Activated T-cell treated with anti-CD3 and anti-CD28 coated beads for 48 hours (primary cell): ENCODE measurements around the gene FOXR1.
A peak's percentile ranks its signal among the peaks of the same experiment; 100 is the strongest.
"Not testable (repeated sequence)": the region's sequence is repeated elsewhere in the genome, so short reads cannot be mapped to it uniquely, and the experiment has no call there.

Source experiments
- DNase-seq: peaks from one replicate; pipeline ENCODE4 v3.0.0-alpha.2; 2020; ENCODE audit warnings: low read depth

Gene FOXR1

DNA sequence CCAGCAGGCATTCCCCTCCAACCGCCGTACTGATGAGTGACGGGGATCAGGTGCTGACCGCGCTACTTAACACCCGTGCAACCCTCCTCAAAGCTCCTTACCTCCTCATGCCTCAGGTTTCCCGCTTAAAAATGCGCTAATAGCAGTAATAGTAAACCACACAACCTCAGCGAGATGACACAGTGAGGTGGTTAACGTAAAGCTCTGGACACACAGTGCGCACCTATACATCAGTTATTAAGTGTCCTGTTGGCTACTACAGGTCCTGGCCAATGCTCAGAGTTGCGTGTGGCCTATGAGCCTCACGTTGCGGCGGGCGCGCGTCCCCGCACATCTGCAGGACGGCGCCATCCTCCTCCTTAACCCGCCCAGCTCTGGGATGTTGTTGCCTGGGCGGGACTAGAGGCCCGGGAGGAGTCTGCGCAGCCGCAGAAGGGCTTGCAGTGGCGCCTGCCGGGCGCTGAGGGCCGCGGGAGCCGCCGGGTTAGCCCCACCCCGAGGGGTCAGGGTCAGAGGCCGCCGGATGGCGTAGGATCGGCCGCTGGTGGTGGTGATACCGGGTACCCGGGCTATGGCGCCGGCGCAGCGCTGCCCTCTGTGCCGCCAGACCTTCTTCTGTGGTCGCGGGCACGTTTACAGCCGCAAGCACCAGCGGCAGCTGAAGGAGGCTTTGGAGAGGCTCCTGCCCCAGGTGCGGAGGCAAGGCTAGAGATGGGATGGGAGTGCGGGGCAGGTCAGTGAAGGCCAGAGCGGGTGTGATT, 26.2 kb downstream of the FOXR1 start, which contains the start of gene CENATAC:
Gene CENATAC (plus strand): TSS at position 512 of the 761 bp plus-strand sequence. CDS start 60 bp downstream, at position 572.
- peak; percentile 97 for DNase-seq

DNA sequence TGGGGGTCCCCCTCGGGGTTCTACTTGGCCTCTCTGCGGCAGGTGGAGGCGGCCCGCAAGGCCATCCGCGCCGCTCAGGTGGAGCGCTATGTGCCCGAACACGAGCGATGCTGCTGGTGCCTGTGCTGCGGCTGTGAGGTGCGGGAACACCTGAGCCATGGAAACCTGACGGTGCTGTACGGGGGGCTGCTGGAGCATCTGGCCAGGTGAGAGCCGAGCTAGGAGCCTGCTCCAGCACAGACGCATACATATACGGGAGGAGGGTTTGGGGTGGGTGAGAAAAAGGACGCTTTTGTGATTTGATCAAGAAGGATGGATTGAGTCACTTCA, 26.8 kb downstream of the FOXR1 start:
- DNase-seq: no peak

DNA sequence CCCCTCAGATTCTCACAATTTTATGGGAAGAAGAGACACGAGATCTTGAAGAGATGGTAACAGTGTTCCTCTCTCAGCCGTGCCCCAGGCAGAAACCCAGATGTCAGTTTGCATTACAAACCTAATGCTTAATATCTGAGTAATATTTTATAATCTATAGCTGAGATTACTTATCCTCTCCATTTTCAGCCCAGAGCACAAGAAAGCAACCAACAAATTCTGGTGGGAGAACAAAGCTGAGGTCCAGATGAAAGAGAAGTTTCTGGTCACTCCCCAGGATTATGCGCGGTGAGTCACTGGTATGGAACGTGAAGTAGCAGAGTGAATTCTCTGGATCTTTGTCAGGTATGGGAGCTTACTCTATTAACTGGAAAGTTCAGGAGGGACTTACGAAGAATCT, 27.3 kb downstream of the FOXR1 start:
- no peak for DNase-seq

DNA sequence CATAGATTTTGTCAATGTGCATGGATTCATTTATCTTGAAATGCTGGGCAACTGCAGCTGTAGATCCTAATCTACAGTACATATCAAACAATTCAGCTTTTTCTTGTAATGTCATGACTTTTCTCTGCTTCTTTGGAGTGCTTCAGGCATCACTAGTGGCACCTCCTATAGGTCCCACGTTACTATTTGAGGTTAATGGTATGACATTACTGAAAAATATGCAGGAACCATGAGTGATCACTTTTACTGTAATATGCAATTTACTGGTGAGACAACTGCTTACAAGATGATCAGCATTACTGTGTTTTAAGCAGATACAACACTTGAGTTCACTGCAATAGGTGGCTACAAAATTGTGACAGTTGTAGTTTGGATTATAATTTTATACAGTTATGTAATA, 29.3 kb downstream of the FOXR1 start:
- no peak for DNase-seq

DNA sequence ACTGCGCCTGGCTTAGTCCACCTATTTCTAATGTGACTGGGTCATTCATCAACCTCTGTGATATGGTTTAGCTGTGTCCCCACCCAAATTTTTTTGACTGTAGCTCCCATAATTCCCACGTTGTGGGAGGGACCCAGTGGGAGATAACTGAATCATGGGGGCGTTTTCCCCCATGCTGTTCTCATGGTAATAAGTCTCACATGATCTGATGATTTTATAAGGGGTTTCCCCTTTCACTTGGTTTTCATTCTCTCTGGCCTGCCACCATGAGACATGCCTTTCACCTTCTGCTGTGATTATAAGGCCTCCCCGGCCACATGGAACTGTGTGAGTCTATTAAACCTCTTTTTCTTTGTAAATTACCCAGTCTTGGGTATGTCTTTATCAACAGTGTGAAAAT, 35.1 kb downstream of the FOXR1 start:
- no peak for DNase-seq

DNA sequence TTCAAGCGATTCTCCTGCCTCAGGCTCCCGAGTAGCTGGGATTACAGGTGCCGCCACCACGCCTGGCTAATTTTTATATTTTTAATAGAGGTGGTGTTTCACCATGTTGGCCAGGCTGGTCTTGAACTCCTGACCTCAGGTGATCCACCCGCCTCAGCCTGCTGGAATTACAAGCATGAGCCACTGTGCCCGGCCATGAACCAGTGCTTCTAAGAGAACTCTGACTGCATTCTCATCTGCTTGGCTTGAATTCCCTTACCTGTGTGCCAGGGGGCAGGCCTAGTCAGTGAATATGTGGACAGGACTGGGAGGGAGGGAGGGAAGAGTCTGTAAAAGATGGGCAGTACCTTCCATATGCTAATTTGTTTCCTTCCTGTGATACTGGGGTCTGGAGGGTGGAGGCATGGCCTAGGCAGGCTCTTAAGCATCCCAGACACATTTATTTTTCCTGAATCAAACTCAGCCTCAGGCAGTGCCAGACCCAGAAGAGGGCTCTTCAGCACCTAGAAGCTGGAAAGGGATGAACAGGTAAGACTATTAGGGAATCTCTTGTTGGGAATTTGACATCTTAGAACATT, 40.0 kb downstream of the FOXR1 start:
- no peak for DNase-seq

DNA sequence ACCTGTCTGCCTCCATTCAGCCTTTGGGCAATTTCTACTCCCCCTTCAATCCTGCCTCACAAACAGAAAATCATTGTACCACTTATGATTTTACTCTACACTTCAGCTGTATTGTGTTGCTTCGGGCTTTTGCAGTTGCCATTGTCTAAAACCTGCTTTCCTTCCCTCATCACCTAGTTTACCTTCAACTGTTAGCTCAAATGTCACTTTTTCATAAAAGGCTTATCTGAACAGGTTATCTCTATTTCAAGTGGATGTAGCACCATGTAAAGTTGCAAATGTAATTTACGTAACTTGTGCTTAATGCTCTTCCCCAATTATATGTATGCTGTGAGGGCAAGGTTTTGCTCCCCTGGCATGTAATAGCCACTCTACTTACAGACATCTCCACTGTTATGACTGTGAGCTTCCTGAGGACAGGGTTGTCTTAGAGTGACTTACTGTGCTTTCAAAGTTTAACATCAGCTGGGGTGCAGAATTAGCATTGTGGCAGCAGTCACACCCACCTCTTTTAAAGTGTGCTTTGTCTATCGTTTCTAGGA, 41.1 kb downstream of the FOXR1 start:
- DNase-seq: no peak

DNA sequence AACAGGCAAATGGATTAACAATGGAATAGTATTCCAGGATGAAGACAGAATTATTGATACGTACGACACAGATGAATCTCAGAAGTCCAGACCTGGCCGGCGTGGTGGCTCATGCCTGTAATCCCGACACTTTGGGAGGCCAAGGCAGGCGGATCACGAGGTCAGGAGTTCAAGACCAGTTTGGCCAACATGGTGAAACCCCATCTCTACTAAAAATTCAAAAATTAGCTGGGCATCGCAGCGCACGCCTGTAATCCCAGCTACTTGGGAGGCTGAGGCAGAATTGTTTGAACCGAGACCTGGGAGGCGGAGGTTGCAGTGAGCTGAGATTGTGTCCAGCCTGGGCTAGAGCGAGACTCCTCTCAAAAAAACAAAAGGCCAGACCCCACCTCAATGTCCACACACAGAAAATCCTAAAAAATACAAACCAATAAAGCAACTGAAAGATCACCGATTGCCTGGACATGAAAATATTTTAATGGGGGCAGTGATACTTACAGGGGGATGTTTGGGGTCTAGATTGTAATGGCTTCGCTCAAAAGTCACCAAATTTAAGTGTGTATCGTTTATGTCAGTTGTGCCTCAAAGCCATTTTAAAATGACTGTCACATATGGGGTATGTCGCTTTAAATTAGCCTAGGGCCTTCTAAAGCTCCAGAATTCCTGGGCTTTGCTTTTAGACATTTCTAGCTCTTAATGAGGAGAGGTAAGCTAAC, 42.8 kb downstream of the FOXR1 start:
- no peak for DNase-seq

DNA sequence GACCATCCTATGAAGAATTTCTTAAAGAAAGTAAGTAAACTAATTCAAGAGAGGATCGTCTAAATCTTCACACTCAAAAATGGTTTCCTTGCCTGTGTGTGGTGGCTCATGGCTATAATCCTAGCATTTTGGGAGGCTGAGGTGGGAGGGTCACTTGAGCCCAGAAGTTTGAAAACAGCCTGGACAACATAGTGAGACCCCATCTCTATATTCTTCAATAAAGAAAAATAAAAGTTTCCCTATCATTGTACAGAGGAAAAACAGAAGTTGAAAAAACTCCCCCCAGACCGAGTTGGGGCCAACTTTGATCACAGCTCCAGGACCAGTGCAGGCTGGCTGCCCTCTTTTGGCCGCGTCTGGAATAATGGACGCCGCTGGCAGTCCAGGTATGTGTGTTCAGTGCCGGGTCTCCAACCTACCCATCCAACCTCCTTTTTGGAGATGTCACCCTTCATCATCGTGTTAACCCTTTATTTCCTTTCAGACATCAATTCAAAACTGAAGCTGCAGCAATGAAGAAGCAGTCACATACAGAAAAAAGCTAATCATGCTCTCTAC, 43.6 kb downstream of the FOXR1 start:
- no peak for DNase-seq

DNA sequence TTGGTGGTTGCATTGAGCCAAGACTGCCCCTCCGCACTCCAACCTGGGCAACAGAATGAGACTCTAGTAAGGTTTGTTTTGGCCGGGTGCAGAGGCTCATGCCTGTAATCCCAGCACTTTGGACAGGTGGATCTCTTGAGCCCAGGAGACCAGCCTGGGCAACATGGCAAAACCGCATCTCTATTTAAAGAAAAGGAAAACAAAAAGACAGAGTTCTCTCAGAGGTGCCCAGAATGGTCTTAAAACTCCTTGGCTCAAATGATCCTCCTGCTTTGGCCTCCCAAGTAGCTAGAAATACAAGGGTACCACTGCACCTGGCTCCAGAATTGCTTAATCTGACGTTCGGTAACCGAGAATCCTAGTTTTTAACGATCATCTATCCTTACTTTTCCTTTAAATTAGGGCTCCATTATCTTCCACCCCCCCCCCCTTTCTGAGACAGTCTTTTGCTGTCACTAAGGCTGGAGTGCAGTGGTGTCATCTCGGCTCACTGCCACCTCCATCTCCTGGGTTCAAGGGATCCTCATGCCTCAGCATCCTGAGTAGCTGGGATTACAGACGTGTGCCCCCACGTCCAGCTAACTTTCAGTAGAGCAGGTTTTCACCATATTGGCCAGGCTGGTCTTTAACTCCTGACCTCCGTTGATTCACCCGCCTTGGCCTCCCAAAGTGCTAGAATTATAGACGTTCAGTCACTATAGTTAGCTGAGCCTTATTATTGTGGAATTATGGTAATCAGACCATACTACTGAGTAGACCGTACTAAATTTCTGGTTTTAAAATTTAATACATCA, 44.9 kb downstream of the FOXR1 start:
- DNase-seq: no peak

DNA sequence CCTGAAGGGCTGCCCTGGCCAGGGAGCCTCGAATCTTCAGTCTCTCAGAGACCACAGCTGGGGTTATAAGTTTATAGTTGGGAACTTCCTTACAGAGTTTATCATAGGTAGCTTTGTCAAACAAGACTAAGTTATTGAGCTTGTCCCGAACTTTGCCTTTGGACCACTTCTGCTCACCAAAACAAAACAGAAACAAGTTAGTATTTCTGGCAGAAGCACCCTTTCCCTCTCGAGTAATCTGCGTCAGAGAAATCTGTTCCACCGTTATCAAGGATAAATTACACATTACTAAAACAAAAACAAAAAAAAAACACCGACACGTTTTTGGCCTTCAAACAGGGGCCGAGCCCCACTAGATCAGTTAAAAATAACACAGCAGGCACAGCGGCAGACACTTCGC, 45.8 kb downstream of the FOXR1 start:
- DNase-seq: not testable (repeated sequence)

DNA sequence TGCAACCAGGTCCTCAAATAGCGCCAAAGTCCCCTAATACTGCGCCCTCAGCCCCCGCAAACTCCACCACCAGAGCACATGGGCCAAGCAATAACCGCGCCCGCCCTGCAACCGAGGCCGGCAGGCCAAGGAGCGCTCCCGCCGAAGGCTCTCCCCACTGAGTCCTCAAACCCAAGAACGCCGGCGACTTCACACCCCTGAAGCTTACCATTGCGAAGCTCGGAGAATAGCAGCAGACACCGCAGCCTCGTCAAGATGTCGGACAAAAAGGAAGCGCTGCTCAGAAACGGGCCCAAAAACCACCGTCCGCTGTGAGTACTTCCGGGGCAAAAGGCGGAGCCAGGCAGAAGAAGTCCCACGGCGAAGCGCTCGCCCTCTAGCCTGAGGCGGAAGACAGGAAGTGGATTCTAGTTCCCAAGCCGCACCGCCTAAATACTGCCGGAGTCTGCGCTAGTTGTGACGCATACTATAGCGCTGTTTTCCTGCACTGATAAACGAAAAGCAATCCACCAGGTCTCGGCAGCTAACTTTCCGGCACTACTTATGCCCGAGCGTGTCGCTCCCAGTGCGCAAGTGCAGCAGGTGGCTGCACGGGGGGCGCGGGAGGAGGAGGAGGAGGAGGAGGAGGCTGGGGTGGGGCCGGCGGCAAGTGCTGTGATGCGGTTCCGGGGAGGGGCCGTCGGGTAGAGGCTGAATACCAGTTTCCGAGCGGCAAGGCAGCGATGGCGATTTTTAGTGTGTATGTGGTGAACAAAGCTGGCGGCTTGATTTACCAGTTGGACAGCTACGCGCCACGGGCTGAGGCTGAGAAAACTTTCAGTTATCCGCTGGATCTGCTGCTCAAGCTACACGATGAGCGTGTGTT, 46.7 kb downstream of the FOXR1 start, which contains the start of the genes RPS25 and TRAPPC4:
Gene RPS25 (minus strand): TSS at position 270 of the 865 bp plus-strand sequence. CDS start 59 bp downstream, at position 211.
Gene TRAPPC4 (plus strand): TSS at position 693 of the 865 bp plus-strand sequence. CDS start 30 bp downstream, at position 723.
- DNase-seq: peak; percentile 91

DNA sequence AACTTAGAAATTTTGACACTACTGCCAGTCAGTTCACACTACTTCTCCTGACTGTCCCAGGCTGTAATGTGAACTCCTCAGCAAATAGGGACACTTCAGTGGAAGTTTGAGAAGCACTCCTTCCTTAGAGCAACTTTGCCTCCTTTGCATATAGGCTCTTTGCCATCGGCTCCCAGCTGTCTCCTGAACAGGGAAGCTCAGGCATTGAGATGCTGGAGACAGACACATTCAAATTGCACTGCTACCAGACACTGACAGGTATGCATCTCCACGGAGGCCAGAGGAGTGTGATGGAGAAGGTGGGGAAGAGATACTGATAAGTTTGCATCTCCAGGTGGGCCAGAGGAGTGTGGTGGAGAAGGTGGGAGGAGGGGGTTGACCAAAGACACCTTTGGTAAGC, 48.4 kb downstream of the FOXR1 start:
- DNase-seq: no peak

DNA sequence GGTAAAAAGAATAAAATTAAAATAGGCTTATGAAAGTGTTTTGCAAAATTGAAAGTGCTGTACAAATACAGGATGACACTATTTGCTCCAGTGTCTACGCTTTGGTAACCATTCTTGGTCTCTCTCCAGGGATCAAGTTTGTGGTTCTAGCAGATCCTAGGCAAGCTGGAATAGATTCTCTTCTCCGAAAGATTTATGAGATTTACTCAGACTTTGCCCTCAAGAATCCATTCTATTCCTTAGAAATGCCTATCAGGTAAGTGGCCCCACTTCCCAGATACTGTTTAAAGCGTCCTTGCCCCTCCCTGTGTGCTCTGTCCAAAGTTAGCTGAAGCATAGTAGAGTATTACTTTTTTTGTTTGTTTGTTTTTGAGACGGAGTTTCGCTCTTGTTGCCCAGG, 50.1 kb downstream of the FOXR1 start:
- DNase-seq: no peak

DNA sequence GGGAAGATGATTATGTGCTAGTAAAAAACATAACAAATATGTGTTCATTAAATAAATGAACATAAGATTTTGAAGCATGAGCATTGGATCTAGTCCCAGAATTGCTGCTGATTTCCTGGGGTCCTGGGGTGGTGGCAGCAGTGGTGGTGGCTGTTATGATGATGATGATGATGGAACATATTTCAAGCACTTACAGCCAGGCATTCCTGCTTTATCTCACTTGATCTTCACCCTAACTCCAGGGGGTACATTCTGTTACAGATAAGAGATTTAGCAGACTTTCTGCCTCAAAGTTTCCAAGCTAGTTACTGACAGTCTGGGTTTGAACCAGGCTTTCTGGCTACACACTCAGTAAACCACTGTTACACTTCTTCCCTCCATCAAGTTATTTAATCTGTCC, 52.2 kb downstream of the FOXR1 start:
- no peak for DNase-seq

DNA sequence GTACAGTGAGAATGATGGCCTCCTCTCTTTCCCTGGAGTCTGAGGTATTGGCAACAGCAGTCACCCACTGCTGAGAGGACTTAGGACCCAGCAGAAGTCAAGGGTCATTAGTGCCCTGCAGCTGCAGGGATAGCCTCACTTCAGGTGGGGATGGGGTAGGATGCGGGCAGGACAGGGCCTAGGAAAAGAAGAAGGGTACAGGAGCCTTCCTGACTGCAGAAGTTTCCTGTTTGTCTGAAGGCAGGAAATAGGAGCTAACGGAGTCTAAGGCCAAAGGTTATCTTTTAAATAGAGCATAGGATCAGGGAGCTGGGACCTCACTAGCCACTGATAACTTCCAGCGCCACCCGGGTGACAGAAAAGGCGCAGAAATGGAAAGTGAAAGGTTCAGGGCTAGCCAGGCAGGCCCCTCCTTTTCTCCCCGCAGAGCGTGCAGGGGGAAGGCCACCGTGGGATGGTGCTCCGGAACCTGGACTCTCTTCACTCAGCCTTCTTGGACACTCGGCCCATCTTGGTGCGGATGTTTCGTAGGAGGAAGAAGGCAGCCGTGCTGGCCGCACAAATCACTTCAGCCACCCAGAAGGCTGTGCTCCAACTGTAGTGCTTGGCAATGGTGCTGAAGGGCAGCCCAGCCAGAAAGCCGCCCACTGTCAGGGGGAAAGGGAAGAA, 53.0 kb downstream of the FOXR1 start:
- DNase-seq: no peak

DNA sequence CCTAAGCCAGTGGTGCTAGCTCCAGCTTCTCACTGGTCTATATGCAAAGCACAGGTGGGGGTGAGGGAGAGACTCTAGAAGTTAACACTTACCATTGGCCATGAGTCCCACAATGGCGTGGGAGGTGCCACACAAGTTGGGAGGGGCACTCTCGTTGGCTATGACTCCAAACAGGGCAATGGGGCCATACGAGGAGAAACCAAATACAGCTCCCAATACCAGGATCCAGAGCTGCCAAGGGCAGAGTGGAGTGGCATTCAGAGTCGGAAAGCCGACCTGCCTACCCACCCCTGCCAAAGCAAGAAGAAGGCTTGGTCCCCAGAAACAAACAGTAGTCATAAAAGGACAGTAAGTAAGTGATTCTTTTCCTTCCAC, 53.5 kb downstream of the FOXR1 start:
- DNase-seq: no peak

DNA sequence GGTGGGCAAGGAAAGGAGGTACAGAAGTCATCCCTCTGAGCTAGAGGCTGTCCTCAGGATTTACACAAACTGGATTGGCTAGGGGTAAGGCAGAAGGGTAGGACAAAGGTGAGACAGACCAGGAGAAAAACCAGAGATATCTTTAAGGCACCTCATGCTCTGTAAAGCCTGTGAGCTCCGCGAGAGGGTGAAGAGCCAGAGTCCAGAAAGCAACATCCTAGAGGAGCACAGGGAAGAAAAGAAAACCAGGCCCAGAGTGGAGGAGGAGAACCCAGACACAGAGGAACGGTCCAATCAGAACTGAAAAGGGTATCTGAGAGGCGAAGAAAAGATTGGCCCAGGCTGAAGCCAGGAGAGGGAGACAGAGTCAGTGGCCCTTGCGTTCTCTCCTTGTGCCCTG, 54.0 kb downstream of the FOXR1 start:
- DNase-seq: no peak

DNA sequence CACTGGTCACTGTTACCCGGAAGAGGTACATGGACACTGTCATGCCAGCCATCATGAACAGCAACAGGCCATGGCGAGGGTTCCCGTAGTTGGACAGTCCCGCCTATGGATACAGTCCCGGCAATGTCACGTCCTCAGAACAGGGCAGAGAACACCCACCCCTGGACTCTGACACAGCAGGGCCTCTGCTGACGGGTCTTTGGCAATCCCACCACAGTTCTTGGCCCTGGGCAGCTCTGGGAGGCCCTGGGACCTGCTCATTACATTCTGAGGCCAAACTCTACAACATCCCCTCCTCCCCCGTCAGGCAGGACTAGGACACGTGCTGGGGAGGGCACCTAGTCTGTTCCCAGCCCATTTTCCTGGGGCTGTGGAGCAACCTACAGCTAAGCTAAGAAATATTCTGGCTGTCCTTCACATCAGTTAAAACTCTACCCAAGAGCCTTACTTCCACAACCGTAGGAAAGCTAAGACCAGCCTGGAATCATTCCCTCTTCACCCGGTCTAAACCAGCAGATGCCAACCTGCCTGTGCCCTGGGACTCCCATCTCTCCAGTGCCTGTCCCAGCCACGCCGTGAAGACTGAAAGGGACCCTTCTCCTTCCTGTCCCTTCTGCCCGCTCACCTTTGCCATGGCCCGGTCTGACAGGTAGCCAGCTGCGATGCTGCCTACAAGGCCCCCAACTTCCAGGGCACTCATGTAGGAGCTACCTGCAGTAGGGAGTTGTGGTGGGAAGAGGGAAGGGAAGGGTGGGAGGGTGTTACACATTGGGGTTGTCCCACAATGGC, 54.6 kb downstream of the FOXR1 start:
- no peak for DNase-seq
